HG03460 (cell line): ENCODE data around the gene DCAF4L1.

ENCODE experiments used
- ATAC-seq: cut with Tn5 transposase; IDR thresholded peaks from one replicate; pipeline ENCODE4 v1.9.1; 2021; ENCODE audit not compliant: unreplicated experiment

DCAF4L1 gene

DNA sequence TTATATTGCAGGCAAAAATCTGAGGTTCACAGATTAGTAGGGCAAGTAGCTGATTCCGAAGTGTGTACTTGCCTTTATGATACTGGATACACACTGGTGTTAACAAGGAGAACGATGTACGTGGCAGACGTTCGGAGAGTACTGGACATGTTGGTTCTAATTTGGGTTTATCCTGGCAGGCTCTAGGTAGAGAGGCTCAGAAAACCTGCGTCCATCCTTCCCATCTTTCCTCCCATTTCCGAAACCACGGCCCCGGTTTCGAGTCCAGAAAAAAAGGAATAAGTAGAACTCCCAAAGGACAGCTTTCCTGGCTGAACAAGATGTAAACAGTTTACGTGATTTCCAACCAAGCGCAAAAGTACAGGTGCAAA, 8.4 kb downstream of the DCAF4L1 start:
- ATAC-seq = peak; percentile 17

GRCh38 chr4:41990365-41991111, 9.0 kb downstream of the DCAF4L1 start, which contains the start of gene SLC30A9:
TSS of gene SLC30A9 (plus strand) at chr4:41990530. CDS start at chr4:41990652, 122 bp downstream.
- peak; percentile 98 for ATAC-seq

- no peak for ATAC-seq
Observed at GRCh38 chr4:41991916-41992767, 10.6 kb downstream of the DCAF4L1 start.

- ATAC-seq = no peak
Observed at GRCh38 chr4:41992967-41993857, 11.7 kb downstream of the DCAF4L1 start.

GRCh38 chr4:41994461-41994985, 13.0 kb downstream of the DCAF4L1 start:
- no peak for ATAC-seq

DNA sequence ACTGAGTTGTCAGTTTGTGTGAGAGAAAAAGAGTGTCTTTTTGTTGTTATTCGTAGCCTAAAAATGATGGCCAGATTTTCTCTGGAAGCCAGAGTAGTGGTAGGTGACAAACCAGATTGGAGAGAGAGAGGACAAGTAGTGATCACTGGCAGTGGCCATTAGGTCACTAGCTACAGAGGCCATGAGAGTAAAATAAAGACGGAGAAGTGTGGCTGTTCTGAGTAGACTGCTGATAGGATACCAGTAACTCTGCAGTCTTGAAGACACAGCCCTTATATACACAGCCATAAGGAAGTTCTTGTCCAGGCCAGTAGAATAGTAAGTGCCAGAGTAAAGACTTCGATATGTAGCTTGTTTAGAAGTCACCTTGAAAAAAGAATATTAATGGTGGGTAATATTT, 16.5 kb downstream of the DCAF4L1 start:
- ATAC-seq = no peak

- no peak for ATAC-seq
Observed at GRCh38 chr4:41999321-41999720, 17.8 kb downstream of the DCAF4L1 start.

GRCh38 chr4:42008011-42008786, 26.6 kb downstream of the DCAF4L1 start:
- ATAC-seq = no peak

DNA sequence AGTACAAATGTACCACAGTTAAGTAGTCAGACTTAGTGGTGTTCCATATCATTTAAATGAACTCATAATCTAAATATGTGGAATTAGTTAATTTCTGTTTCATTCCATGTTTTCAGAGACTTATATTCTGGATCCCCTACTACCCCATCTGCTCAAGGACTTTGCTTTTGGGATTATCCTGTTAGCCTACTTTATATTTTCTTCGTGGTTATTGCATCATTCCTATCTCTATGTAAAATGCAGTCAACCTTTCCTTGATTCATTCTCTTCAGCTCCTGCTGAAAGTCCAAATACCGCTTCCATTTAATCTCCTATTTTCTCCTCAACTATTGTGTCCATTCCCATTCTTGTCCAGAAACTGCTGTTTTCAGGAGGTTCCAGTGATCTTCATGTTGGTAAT, 33.9 kb downstream of the DCAF4L1 start:
- no peak for ATAC-seq

- ATAC-seq = no peak
Observed at GRCh38 chr4:42018451-42018850, 36.9 kb downstream of the DCAF4L1 start.
